Astrocyte of the cerebellum (primary cell): ENCODE data around the gene GHRHR.

Source experiments
- DNase-seq: peaks from one replicate; pipeline ENCODE4 v3.0.0-alpha.2; 2011; ENCODE audit warnings: low read depth
- H3K4me3 ChIP-seq: 2 replicates; pipeline ENCODE4 v1.5.1; 2011; ENCODE audit warnings: mild to moderate bottlenecking, low read depth, low read length, moderate library complexity
- CTCF ChIP-seq: IDR thresholded peaks from 2 replicates; pipeline ENCODE4 v1.5.1; 2012; ENCODE audit warnings: low read length, low read depth, moderate library complexity, mild to moderate bottlenecking; ENCODE audit errors: missing control alignments
- in situ Hi-C: cut with HindIII; loops from 2 replicates; pipeline ENCODE4 v1.10.0; 2017; ENCODE audit warnings: low sequenced_read_pairs

Gene GHRHR

GRCh38 chr7:30956704-30957103 lies 7.0 kb upstream of the GHRHR start:
- in situ Hi-C loops: loop anchor here (25.0 kb wide), 1 partner anchor 106 kb away; the partner anchor contains the start of gene ADCYAP1R1
- no peak for DNase-seq
- TF ChIP-seq CTCF: no peak
- no peak overlapping the region for H3K4me3 ChIP-seq

- in situ Hi-C loops: loop anchor here (25.0 kb wide), 1 partner anchor 97 kb away; the partner anchor contains the start of gene ADCYAP1R1
- TF ChIP-seq CTCF: no peak
- H3K4me3 ChIP-seq: no peak overlapping the region
- no peak for DNase-seq
Observed at GRCh38 chr7:30965372-30965771, 1.6 kb downstream of the GHRHR start.

- no peak for DNase-seq
- in situ Hi-C loops: loop anchor here (25.0 kb wide), 1 partner anchor 96 kb away; the partner anchor contains the start of gene ADCYAP1R1
- H3K4me3 ChIP-seq: no peak overlapping the region
- no peak for TF ChIP-seq CTCF
Observed at GRCh38 chr7:30965883-30966282, 2.1 kb downstream of the GHRHR start.

GRCh38 chr7:30968294-30968693 lies 4.5 kb downstream of the GHRHR start:
- no peak overlapping the region for H3K4me3 ChIP-seq
- in situ Hi-C loops: loop anchor here (25.0 kb wide), 1 partner anchor 94 kb away; the partner anchor contains the start of gene ADCYAP1R1
- TF ChIP-seq CTCF: no peak
- no peak for DNase-seq

- in situ Hi-C loops: loop anchor here (25.0 kb wide), 1 partner anchor 93 kb away; the partner anchor contains the start of gene ADCYAP1R1
- no peak overlapping the region for H3K4me3 ChIP-seq
- no peak for DNase-seq
- TF ChIP-seq CTCF: no peak
Observed at GRCh38 chr7:30968747-30969603, 5.2 kb downstream of the GHRHR start.

GRCh38 chr7:30969604-30969970 lies 5.8 kb downstream of the GHRHR start:
- H3K4me3 ChIP-seq: no peak overlapping the region
- in situ Hi-C loops: loop anchor here (25.0 kb wide), 1 partner anchor 93 kb away; the partner anchor contains the start of gene ADCYAP1R1
- TF ChIP-seq CTCF: no peak
- DNase-seq: no peak
